ENCODE measurements around the gene ZC3H4. TPM values are rescaled to one million over a fixed set of nuclear protein-coding genes. Genes with fewer than 3 reads are reported as not detected.
A peak's percentile ranks its signal among the peaks of the same experiment; 100 is the strongest.

The ZC3H4 gene
- total RNA-seq, 1 experiment from 2014 or later = 105 TPM

- peak overlapping the region; percentile 67 for H4K8ac ChIP-seq (replicated peaks; ENCODE audit: insufficient read length, low read depth, low read length)
- no peak overlapping the region for H2BK120ac ChIP-seq (ENCODE audit: low read depth, low read length, poor library complexity, severe bottlenecking)
- WGBS (ENCODE audit: extremely low coverage, insufficient read length, low lambda C conversion rate) = no CpG with 5 or more reads among the region's 3 CpGs
- H3T11ph ChIP-seq (ENCODE audit: low read length) = no peak overlapping the region
- H3K4ac ChIP-seq (ENCODE audit: low read depth, low read length) = no peak overlapping the region
- H2BK20ac ChIP-seq (ENCODE audit: low read depth, low read length, poor library complexity, severe bottlenecking) = no peak overlapping the region
- no peaks in the 10 kb centered on the region for H3K23me2 ChIP-seq (ENCODE audit: insufficient read length, low read depth, low read length, poor library complexity, severe bottlenecking)
- no peak for TF ChIP-seq CTCF (conservative IDR thresholded peaks at IDR 0.05)
- no peak overlapping the region for H4K5ac ChIP-seq (ENCODE audit: insufficient read length, low read depth, low read length)
- Mint-ChIP-seq H3K4me1 (peaks cover 29 to 32% of the 10 kb centered on the region in 2 experiments), H3K36me3 (ENCODE audit: insufficient read depth in 1 of 3, low read depth in 3 of 3) (peaks cover 59 to 95% (median 81%) of the 10 kb centered on the region in 3 experiments), H3K4me3 (no peak overlapping the region), H3K9me3 (peaks cover 0 to 4% of the 10 kb centered on the region in 2 experiments; a peak in 1 of 5 replicates), H3K27me3 (ENCODE audit: low read depth) (no peaks in the 10 kb centered on the region), H3K27ac (peak overlapping the region in 2 of 3 experiments; percentile 31 to 82; a peak in 4 of 7 replicates)
- H3K4me2 ChIP-seq (ENCODE audit: insufficient read depth, insufficient read length, low read length) = no peak overlapping the region
- no peak overlapping the region for H2BK5ac ChIP-seq (ENCODE audit: insufficient read length, low read length)
- peaks cover 5% of the 10 kb centered on the region; the same call in 1 of the 2 replicates for H3K79me2 ChIP-seq (ENCODE audit: insufficient read depth, low read length)
- no peaks in the 10 kb centered on the region for H3K27me3 ChIP-seq (ENCODE audit: insufficient read depth, low read length)
- H3K56ac ChIP-seq (ENCODE audit: insufficient read length, low read depth, low read length) = no peak overlapping the region
- no peak overlapping the region for H2AK5ac ChIP-seq (ENCODE audit: insufficient read length, low read length)
- H3K23ac ChIP-seq (ENCODE audit: insufficient read length, low read depth, low read length) = no peak overlapping the region
- H3K9ac ChIP-seq (ENCODE audit: extremely low read depth, insufficient read length, low read length) = no peak overlapping the region
- no peak for DNase-seq
- no peaks in the 10 kb centered on the region for H3K4me1 ChIP-seq (ENCODE audit: insufficient read depth, low read length)
- no peaks in the 10 kb centered on the region for H3K9me3 ChIP-seq (ENCODE audit: control insufficient read depth, low read depth, low read length)
- no peak overlapping the region for H3K14ac ChIP-seq (ENCODE audit: insufficient read depth, low read length)
- H2BK15ac ChIP-seq (ENCODE audit: low read depth, low read length) = no peak overlapping the region
- peaks cover 15% of the 10 kb centered on the region for H3K79me1 ChIP-seq (ENCODE audit: insufficient read depth, low read depth, low read length, poor library complexity, severe bottlenecking)
- H4K91ac ChIP-seq (ENCODE audit: insufficient read length, low read depth, low read length) = no peak overlapping the region
- no peak overlapping the region for H2BK12ac ChIP-seq (ENCODE audit: insufficient read length, low read depth, low read length)
- no peaks in the 10 kb centered on the region for H4K20me1 ChIP-seq (ENCODE audit: control insufficient read depth, insufficient read depth, insufficient read length)
- no peak overlapping the region for H2AFZ ChIP-seq (ENCODE audit: low read length)
- H3K18ac ChIP-seq (ENCODE audit: insufficient read length, low read depth, low read length) = no peak overlapping the region
- peak overlapping the region; percentile 71 for H3K27ac ChIP-seq (ENCODE audit: insufficient read length, low read depth, low read length)
These were observed 38.1 kb upstream of the ZC3H4 start for GRCh38 chr19:47151627-47152026.

All from H9 (cell line).